GM19035 (cell line): ENCODE data around the gene NOS1AP.

Source experiments
- ATAC-seq: cut with Tn5 transposase; IDR thresholded peaks from one replicate; pipeline ENCODE4 v1.9.1; 2021; ENCODE audit not compliant: unreplicated experiment

The NOS1AP gene

GRCh38 chr1:162088281-162088969 is 18.9 kb downstream of the NOS1AP start:
- ATAC-seq: no peak

GRCh38 chr1:162089748-162090147 is 20.3 kb downstream of the NOS1AP start:
- no peak for ATAC-seq

GRCh38 chr1:162090378-162090777 is 20.9 kb downstream of the NOS1AP start:
- ATAC-seq: no peak

GRCh38 chr1:162091681-162092524 is 22.4 kb downstream of the NOS1AP start:
- ATAC-seq: no peak

GRCh38 chr1:162093095-162093494 is 23.6 kb downstream of the NOS1AP start:
- ATAC-seq: no peak

- no peak for ATAC-seq
These were observed 24.8 kb downstream of the NOS1AP start for GRCh38 chr1:162094271-162094670.

GRCh38 chr1:162094723-162095122 is 25.2 kb downstream of the NOS1AP start:
- no peak for ATAC-seq

- no peak for ATAC-seq
These were observed 38.4 kb downstream of the NOS1AP start for GRCh38 chr1:162107911-162108310.

- ATAC-seq: no peak
These were observed 38.9 kb downstream of the NOS1AP start for GRCh38 chr1:162108426-162108825.

GRCh38 chr1:162110910-162111309 is 41.4 kb downstream of the NOS1AP start:
- no peak for ATAC-seq

- ATAC-seq: no peak
These were observed 42.1 kb downstream of the NOS1AP start for GRCh38 chr1:162111572-162111971.

- no peak for ATAC-seq
These were observed 43.9 kb downstream of the NOS1AP start for GRCh38 chr1:162113419-162113818.

- ATAC-seq: no peak
These were observed 47.7 kb downstream of the NOS1AP start for GRCh38 chr1:162117039-162117774.

- no peak for ATAC-seq
These were observed 48.6 kb downstream of the NOS1AP start for GRCh38 chr1:162118063-162118462.

- ATAC-seq: no peak
These were observed 59.3 kb downstream of the NOS1AP start for GRCh38 chr1:162128693-162129356.

- no peak for ATAC-seq
These were observed 60.8 kb downstream of the NOS1AP start for GRCh38 chr1:162130308-162130707.

- ATAC-seq: no peak
These were observed 62.2 kb downstream of the NOS1AP start for GRCh38 chr1:162131400-162132321.

- no peak for ATAC-seq
These were observed 64.1 kb downstream of the NOS1AP start for GRCh38 chr1:162133566-162133965.

GRCh38 chr1:162134646-162135045 is 65.2 kb downstream of the NOS1AP start:
- no peak for ATAC-seq

- no peak for ATAC-seq
These were observed 65.8 kb downstream of the NOS1AP start for GRCh38 chr1:162135271-162135775.
